ENCODE measurements around the gene KLF7. TPM values are rescaled to one million over a fixed set of nuclear protein-coding genes. Genes with fewer than 3 reads are reported as not detected.

Gene KLF7
- total RNA-seq (64.3 TPM), polyA plus RNA-seq (10 to 100 TPM in 1 of 4 donors, 1 to 10 TPM in 3; 5.9 to 10.7 (median 8.8) TPM)

DNA sequence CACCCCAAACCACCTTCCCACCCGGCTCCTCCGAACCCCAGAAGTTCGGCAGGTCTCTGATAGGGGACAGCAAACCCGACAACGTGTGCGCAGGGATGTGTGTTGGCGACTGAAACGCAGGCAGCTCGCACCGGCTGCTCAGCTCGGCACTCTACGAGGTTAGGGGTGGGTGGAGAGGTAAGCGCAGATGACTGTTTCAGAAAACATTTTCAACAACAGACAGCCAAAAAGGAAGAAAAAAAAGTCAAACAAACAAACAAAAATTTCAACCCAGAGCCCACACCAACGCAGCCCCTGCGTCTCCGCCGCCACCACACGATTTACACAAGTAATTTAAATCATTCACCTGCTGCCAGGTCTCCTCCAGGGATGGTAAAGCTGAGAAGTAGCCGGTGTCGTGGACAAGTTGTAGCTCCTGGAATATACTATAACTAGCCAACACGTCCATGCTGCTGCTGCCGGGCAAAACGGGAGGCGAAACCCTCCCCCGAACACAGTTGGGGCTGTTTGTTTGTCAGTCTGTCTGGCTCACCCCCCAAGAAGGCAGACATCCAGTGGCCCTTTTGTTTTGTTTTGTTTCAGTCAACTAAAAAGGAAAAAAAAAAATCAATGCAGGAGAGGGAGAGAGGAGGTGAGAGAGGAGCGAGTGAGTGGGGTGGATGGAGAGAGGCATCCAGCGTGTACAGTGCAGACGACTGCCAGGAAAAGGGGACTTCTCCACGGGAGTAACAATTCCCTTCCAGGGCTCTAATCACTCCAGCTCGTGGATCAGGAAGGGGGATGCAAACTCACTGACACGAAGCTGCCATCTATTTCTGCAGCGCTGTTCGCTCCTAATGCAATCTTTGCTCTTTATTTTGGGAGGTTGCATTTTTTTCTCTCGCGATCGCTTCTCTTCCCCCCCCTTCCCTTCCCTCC lies at the start of gene KLF7:
TSS of gene KLF7 (minus strand) at position 828 of the 918 bp plus-strand sequence. CDS start at position 448, 380 bp downstream.
- ATAC-seq (ENCODE audit: low read depth in 2 of 2) (peak; percentile 31 to 33), DNase-seq (peak; percentile 31 to 81 (median 73))
- H3K36me3 ChIP-seq (ENCODE audit: control insufficient read depth, insufficient read depth, low read length) = no peaks in the 10 kb centered on the region
- Mint-ChIP-seq H3K36me3 (no peaks in the 10 kb centered on the region), H3K27me3 (peaks cover 10% of the 10 kb centered on the region), H3K4me1 (peaks cover 17 to 59% (median 25%) of the 10 kb centered on the region in 4 donors), H3K27ac (peak within 1 kb of the TSS; percentile 97 to 99 (median 99)), H3K4me3 (peak within 1 kb of the TSS; percentile 95 to 99 (median 98)), H3K9me3 (peaks cover 0 to 2% (median 0%) of the 10 kb centered on the region in 7 donors)
- H3K9me3 ChIP-seq (ENCODE audit: control insufficient read depth in 2 of 2, low read length in 2 of 2) = no peaks in the 10 kb centered on the region
- peak within 1 kb of the TSS; percentile 98 for H3K27ac ChIP-seq (ENCODE audit: insufficient read depth, low read length, poor library complexity, severe bottlenecking)
- H3K27me3 ChIP-seq (ENCODE audit: control insufficient read depth, insufficient read depth, low read length) = peaks cover 5% of the 10 kb centered on the region
- peak within 1 kb of the TSS; percentile 96 for H3K4me3 ChIP-seq (ENCODE audit: low read depth, low read length)
- H3K4me1 ChIP-seq (ENCODE audit: control insufficient read depth, insufficient read depth, low read length, poor library complexity, severe bottlenecking) = peaks cover 16% of the 10 kb centered on the region

DNA sequence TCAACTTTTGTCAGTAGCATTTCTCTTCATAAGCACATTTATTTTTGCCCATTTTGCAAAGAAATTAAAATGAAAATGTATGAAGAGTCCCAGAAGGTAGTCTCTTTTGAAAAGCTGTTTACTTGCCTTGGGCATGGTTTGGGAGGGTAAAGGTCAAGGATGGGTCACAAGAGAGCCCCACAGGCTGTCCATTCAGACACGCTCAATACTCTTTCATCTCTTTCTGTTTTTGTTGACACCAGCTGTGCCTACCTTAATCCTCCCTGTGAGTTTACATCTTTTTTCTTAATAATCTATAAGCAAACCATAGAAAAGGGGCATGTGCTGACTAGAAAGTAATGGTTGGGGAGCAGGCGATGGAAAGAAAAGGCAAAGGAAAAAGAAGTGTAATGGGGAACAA lies 49.6 kb upstream of the KLF7 start:
- Histone ChIP-seq H3K27ac (ENCODE audit: insufficient read depth, low read length, poor library complexity, severe bottlenecking) (no peak overlapping the region), H3K4me1 (ENCODE audit: control insufficient read depth, insufficient read depth, low read length, poor library complexity, severe bottlenecking) (no peaks in the 10 kb centered on the region), H3K27me3 (ENCODE audit: control insufficient read depth, insufficient read depth, low read length) (peaks cover 3% of the 10 kb centered on the region), H3K9me3 (ENCODE audit: control insufficient read depth in 2 of 2, low read length in 2 of 2) (no peaks in the 10 kb centered on the region), H3K4me3 (ENCODE audit: low read depth, low read length) (no peak overlapping the region), H3K36me3 (ENCODE audit: control insufficient read depth, insufficient read depth, low read length) (no peaks in the 10 kb centered on the region)
- no peaks in the 10 kb centered on the region for H3K36me3 Mint-ChIP-seq
- DNase-seq (no peak), ATAC-seq (ENCODE audit: low read depth in 2 of 2) (no peak)
- H3K9me3 Mint-ChIP-seq = peaks cover 0 to 2% (median 0%) of the 10 kb centered on the region in 7 donors
- H3K4me1 Mint-ChIP-seq = no peaks in the 10 kb centered on the region
- H3K4me3 Mint-ChIP-seq = no peak overlapping the region
- peaks cover 11% of the 10 kb centered on the region for H3K27me3 Mint-ChIP-seq
- no peak overlapping the region for H3K27ac Mint-ChIP-seq

DNA sequence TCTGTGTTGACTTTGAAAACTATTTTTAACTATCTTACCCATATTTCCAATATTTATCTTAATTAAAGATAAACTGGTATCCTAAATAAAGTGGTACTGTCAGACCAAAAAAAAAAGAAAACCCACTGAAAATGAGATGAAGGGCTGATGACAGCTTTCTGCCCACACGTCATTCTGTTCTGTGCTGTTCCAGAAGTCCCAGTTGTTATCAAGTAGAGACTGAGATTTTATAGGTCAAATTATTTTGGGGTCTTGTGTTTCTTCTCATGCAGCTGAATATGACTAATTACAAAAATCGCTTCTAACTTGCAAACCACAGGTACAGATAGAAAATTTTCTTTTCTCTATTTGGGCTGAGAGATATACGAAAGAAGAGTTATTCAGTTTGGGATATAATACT lies 48.7 kb upstream of the KLF7 start:
- Mint-ChIP-seq H3K9me3 (peaks cover 0 to 2% (median 0%) of the 10 kb centered on the region in 7 donors), H3K27ac (no peak overlapping the region), H3K4me3 (no peak overlapping the region), H3K27me3 (peaks cover 11% of the 10 kb centered on the region), H3K4me1 (no peaks in the 10 kb centered on the region), H3K36me3 (no peaks in the 10 kb centered on the region)
- Histone ChIP-seq H3K4me1 (ENCODE audit: control insufficient read depth, insufficient read depth, low read length, poor library complexity, severe bottlenecking) (no peaks in the 10 kb centered on the region), H3K9me3 (ENCODE audit: control insufficient read depth in 2 of 2, low read length in 2 of 2) (no peaks in the 10 kb centered on the region), H3K36me3 (ENCODE audit: control insufficient read depth, insufficient read depth, low read length) (no peaks in the 10 kb centered on the region), H3K4me3 (ENCODE audit: low read depth, low read length) (no peak overlapping the region), H3K27me3 (ENCODE audit: control insufficient read depth, insufficient read depth, low read length) (peaks cover 3% of the 10 kb centered on the region), H3K27ac (ENCODE audit: insufficient read depth, low read length, poor library complexity, severe bottlenecking) (no peak overlapping the region)
- ATAC-seq (ENCODE audit: low read depth in 2 of 2) = no peak
- DNase-seq = no peak

DNA sequence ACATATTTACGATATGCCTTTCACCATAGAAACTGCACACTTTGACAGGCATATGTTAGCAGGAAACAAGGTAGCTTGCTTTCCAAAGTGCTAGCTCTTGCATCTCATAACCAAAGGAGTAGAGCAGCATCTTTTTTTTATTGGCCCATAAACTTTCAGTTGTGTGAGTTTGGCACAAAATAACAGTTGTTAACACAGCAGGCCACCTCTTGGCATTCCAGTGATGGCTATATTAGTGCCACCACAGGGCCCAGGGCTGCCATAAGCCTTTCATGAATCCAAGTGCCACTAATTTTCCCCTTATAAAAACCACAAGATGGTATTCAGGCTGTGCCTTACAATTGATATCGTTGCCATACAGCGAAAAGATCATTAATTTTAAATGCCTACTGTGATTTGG lies 40.3 kb upstream of the KLF7 start:
- ATAC-seq (ENCODE audit: low read depth in 2 of 2) = no peak
- Mint-ChIP-seq H3K36me3 (peaks cover 3% of the 10 kb centered on the region), H3K27me3 (no peaks in the 10 kb centered on the region), H3K27ac (no peak overlapping the region), H3K4me3 (no peak overlapping the region), H3K4me1 (no peaks in the 10 kb centered on the region), H3K9me3 (peaks cover 0 to 5% (median 2%) of the 10 kb centered on the region in 7 donors)
- no peaks in the 10 kb centered on the region for H3K9me3 ChIP-seq (ENCODE audit: control insufficient read depth in 2 of 2, low read length in 2 of 2)
- H3K4me3 ChIP-seq (ENCODE audit: low read depth, low read length) = no peak overlapping the region
- H3K4me1 ChIP-seq (ENCODE audit: control insufficient read depth, insufficient read depth, low read length, poor library complexity, severe bottlenecking) = no peaks in the 10 kb centered on the region
- H3K27me3 ChIP-seq (ENCODE audit: control insufficient read depth, insufficient read depth, low read length) = no peaks in the 10 kb centered on the region
- no peak overlapping the region for H3K27ac ChIP-seq (ENCODE audit: insufficient read depth, low read length, poor library complexity, severe bottlenecking)
- DNase-seq = no peak
- no peaks in the 10 kb centered on the region for H3K36me3 ChIP-seq (ENCODE audit: control insufficient read depth, insufficient read depth, low read length)

- DNase-seq = no peak
- no peaks in the 10 kb centered on the region for H3K9me3 ChIP-seq (ENCODE audit: control insufficient read depth in 2 of 2, low read length in 2 of 2)
- Mint-ChIP-seq H3K27ac (no peak overlapping the region), H3K9me3 (peaks cover 0 to 5% (median 2%) of the 10 kb centered on the region in 7 donors), H3K4me1 (no peaks in the 10 kb centered on the region), H3K27me3 (no peaks in the 10 kb centered on the region), H3K4me3 (no peak overlapping the region), H3K36me3 (peaks cover 3% of the 10 kb centered on the region)
- H3K27me3 ChIP-seq (ENCODE audit: control insufficient read depth, insufficient read depth, low read length) = no peaks in the 10 kb centered on the region
- no peak for ATAC-seq (ENCODE audit: low read depth in 2 of 2)
- H3K27ac ChIP-seq (ENCODE audit: insufficient read depth, low read length, poor library complexity, severe bottlenecking) = no peak overlapping the region
- no peaks in the 10 kb centered on the region for H3K4me1 ChIP-seq (ENCODE audit: control insufficient read depth, insufficient read depth, low read length, poor library complexity, severe bottlenecking)
- no peaks in the 10 kb centered on the region for H3K36me3 ChIP-seq (ENCODE audit: control insufficient read depth, insufficient read depth, low read length)
- H3K4me3 ChIP-seq (ENCODE audit: low read depth, low read length) = no peak overlapping the region
Measured at GRCh38 chr2:207205173-207205957, 39.6 kb upstream of the KLF7 start.

DNA sequence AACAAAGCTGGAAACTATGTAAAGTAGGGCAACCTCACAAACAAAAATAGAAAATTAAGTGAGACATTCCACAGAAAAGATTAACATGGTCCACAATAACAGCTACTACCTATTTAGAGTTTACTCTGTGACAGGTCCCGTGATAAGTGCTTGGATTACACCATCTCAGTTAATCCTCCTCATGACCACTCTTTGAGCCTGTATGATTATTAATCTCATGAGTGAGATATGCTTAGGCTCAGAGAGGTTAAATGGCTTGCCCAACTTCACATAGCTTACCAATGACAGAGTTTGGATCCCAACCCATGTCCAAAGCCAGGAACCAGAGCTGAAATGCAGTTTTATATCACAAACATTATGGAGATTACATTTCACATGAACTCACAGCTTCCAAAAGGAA lies 37.3 kb upstream of the KLF7 start:
- no peak overlapping the region for H3K27ac ChIP-seq (ENCODE audit: insufficient read depth, low read length, poor library complexity, severe bottlenecking)
- peaks cover 3% of the 10 kb centered on the region for H3K36me3 Mint-ChIP-seq

DNA sequence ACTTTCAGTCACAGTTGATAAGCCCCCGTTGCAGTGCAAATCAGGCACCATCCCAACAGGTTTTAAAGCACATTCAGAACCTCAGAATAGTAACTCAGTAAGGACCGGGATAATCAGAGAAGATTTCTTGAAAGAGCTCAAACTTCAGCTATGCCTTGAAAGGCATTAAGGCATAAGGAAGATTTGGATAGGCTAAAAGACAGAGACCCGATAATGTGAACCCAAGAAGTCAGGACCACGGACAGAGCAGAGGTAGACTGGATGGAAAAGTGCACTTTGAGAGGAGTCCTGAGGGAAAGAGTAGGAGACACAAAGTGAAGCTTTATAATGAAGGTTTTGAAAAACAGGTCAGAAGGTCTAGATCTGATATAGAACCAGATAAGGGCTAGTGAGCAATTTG lies 36.9 kb upstream of the KLF7 start:
- H3K27me3 ChIP-seq (ENCODE audit: control insufficient read depth, insufficient read depth, low read length) = no peaks in the 10 kb centered on the region
- no peak for ATAC-seq (ENCODE audit: low read depth in 2 of 2)
- Mint-ChIP-seq H3K9me3 (peaks cover 0 to 5% (median 1%) of the 10 kb centered on the region in 7 donors), H3K36me3 (peaks cover 3% of the 10 kb centered on the region), H3K27ac (no peak overlapping the region), H3K27me3 (no peaks in the 10 kb centered on the region), H3K4me1 (no peaks in the 10 kb centered on the region), H3K4me3 (no peak overlapping the region)
- H3K36me3 ChIP-seq (ENCODE audit: control insufficient read depth, insufficient read depth, low read length) = no peaks in the 10 kb centered on the region
- H3K27ac ChIP-seq (ENCODE audit: insufficient read depth, low read length, poor library complexity, severe bottlenecking) = no peak overlapping the region
- no peak overlapping the region for H3K4me3 ChIP-seq (ENCODE audit: low read depth, low read length)
- no peaks in the 10 kb centered on the region for H3K9me3 ChIP-seq (ENCODE audit: control insufficient read depth in 2 of 2, low read length in 2 of 2)
- H3K4me1 ChIP-seq (ENCODE audit: control insufficient read depth, insufficient read depth, low read length, poor library complexity, severe bottlenecking) = no peaks in the 10 kb centered on the region
- no peak for DNase-seq

More for the DNA sequence above, 37.3 kb upstream of the KLF7 start:
- no peaks in the 10 kb centered on the region for H3K36me3 ChIP-seq (ENCODE audit: control insufficient read depth, insufficient read depth, low read length)
- no peaks in the 10 kb centered on the region for H3K4me1 ChIP-seq (ENCODE audit: control insufficient read depth, insufficient read depth, low read length, poor library complexity, severe bottlenecking)
- H3K9me3 ChIP-seq (ENCODE audit: control insufficient read depth in 2 of 2, low read length in 2 of 2) = no peaks in the 10 kb centered on the region
- H3K4me3 ChIP-seq (ENCODE audit: low read depth, low read length) = no peak overlapping the region
- H3K4me1 Mint-ChIP-seq = no peaks in the 10 kb centered on the region
- DNase-seq = no peak
- H3K27ac Mint-ChIP-seq = no peak overlapping the region
- no peaks in the 10 kb centered on the region for H3K27me3 ChIP-seq (ENCODE audit: control insufficient read depth, insufficient read depth, low read length)
- peaks cover 0 to 5% (median 1%) of the 10 kb centered on the region in 7 donors for H3K9me3 Mint-ChIP-seq
- H3K27me3 Mint-ChIP-seq = no peaks in the 10 kb centered on the region
- no peak overlapping the region for H3K4me3 Mint-ChIP-seq
- ATAC-seq (ENCODE audit: low read depth in 2 of 2) = no peak
